Vagina (tissue), 2 donors: ENCODE measurements around the gene APOBEC3F.

ENCODE experiments used
- CTCF ChIP-seq, 3 experiments: fragments of 450-650 bp in 2 of 3; fragments of 200-600 bp in 1 of 3; sonication (generic) in 1 of 3; IDR thresholded peaks; one replicate each; pipeline ENCODE4 v1.5.1; 2017 to 2019; ENCODE audit warnings: antibody characterized with exemption in 3 of 3, mild to moderate bottlenecking in 2 of 3, moderate library complexity in 2 of 3
- POLR2A ChIP-seq, 2 donors: fragments of 450-650 bp; IDR thresholded peaks; one replicate each; pipeline ENCODE4 v1.6.1; 2017; ENCODE audit warnings: antibody characterized with exemption in 2 of 2, mild to moderate bottlenecking in 2 of 2, moderate library complexity in 2 of 2
- POLR2AphosphoS5 ChIP-seq, 2 donors: sonication (generic); formaldehyde crosslinking; IDR thresholded peaks; one replicate each; pipeline ENCODE4 v1.9.0; 2017; ENCODE audit warnings: antibody characterized with exemption in 2 of 2, mild to moderate bottlenecking in 2 of 2, low read depth in 1 of 2; ENCODE audit not compliant: insufficient read depth in 1 of 2

DNA sequence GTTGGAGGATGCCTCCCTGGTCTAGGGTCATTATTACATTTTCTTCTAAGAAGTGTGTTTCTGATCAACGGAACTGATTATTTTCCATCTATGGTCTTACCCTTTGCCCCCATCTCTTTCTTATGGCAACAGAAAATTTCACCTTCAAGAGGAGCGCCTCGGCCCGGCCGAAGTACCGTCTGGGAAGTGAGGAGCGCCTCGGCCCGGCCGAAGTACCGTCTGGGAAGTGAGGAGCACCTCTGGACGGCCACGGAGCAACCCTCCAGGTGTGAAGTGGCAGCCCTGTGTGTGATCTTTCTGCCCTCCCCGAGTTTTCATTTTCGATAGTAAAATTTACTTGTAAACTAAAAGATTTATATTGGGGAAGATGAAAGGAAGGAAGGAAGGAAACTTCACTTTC, 29.7 kb upstream of the APOBEC3F start:
- no peak for TF ChIP-seq CTCF (IDR thresholded peaks at IDR 0.05)
- TF ChIP-seq POLR2A (IDR thresholded peaks at IDR 0.05), result no peak
- TF ChIP-seq POLR2AphosphoS5 (IDR thresholded peaks at IDR 0.05; ENCODE audit: insufficient read depth in 1 of 2, low read depth in 1 of 2), result no peak
